ENCODE results near the gene FAM174C.
A peak's percentile ranks its signal among the peaks of the same experiment; 100 is the strongest.

Gene FAM174C

DNA sequence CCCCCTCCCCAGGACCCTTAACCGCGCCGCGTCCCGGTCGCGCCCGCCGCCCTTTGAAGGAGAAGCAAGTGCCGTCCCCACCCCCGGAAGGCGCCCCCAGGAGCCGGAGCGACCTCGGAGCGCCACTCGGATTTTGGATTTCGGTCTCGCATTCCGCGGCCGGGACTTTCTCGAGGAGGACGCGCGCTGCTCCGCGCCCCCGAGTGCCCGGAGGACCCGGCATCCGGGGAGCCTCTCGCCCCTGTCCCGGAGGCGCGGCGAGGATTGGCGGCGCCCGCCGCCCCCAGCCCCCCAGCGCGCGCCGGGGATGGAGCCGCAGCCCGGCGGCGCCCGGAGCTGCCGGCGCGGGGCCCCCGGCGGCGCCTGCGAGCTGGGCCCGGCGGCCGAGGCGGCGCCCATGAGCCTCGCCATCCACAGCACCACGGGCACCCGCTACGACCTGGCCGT lies 25.3 kb upstream of the FAM174C start (continued):
- TF ChIP-seq, protein P1, sequence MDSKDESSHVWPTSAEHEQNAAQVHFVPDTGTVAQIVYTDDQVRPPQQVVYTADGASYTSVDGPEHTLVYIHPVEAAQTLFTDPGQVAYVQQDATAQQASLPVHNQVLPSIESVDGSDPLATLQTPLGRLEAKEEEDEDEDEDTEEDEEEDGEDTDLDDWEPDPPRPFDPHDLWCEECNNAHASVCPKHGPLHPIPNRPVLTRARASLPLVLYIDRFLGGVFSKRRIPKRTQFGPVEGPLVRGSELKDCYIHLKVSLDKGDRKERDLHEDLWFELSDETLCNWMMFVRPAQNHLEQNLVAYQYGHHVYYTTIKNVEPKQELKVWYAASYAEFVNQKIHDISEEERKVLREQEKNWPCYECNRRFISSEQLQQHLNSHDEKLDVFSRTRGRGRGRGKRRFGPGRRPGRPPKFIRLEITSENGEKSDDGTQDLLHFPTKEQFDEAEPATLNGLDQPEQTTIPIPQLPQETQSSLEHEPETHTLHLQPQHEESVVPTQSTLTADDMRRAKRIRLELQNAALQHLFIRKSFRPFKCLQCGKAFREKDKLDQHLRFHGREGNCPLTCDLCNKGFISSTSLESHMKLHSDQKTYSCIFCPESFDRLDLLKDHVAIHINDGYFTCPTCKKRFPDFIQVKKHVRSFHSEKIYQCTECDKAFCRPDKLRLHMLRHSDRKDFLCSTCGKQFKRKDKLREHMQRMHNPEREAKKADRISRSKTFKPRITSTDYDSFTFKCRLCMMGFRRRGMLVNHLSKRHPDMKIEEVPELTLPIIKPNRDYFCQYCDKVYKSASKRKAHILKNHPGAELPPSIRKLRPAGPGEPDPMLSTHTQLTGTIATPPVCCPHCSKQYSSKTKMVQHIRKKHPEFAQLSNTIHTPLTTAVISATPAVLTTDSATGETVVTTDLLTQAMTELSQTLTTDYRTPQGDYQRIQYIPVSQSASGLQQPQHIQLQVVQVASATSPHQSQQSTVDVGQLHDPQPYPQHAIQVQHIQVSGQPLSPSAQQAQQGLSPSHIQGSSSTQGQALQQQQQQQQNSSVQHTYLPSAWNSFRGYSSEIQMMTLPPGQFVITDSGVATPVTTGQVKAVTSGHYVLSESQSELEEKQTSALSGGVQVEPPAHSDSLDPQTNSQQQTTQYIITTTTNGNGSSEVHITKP (tag by site-specific recombination; IDR thresholded peaks at IDR 0.05), result no peak
- TF ChIP-seq ZNF707 (tag by site-specific recombination; IDR thresholded peaks at IDR 0.05), result no peak
- TF ChIP-seq, protein P2, sequence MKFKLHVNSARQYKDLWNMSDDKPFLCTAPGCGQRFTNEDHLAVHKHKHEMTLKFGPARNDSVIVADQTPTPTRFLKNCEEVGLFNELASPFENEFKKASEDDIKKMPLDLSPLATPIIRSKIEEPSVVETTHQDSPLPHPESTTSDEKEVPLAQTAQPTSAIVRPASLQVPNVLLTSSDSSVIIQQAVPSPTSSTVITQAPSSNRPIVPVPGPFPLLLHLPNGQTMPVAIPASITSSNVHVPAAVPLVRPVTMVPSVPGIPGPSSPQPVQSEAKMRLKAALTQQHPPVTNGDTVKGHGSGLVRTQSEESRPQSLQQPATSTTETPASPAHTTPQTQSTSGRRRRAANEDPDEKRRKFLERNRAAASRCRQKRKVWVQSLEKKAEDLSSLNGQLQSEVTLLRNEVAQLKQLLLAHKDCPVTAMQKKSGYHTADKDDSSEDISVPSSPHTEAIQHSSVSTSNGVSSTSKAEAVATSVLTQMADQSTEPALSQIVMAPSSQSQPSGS (tag by site-specific recombination; IDR thresholded peaks at IDR 0.05; ENCODE audit: low read depth), result no peak
- no peak for TF ChIP-seq ZNF544 (tag by site-specific recombination; IDR thresholded peaks at IDR 0.05)
- TF ChIP-seq, protein P3, sequence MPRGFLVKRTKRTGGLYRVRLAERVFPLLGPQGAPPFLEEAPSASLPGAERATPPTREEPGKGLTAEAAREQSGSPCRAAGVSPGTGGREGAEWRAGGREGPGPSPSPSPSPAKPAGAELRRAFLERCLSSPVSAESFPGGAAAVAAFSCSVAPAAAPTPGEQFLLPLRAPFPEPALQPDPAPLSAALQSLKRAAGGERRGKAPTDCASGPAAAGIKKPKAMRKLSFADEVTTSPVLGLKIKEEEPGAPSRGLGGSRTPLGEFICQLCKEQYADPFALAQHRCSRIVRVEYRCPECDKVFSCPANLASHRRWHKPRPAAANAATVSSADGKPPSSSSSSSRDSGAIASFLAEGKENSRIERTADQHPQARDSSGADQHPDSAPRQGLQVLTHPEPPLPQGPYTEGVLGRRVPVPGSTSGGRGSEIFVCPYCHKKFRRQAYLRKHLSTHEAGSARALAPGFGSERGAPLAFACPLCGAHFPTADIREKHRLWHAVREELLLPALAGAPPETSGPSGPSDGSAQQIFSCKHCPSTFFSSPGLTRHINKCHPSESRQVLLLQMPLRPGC (tag by site-specific recombination; IDR thresholded peaks at IDR 0.05), result no peak
- TF ChIP-seq ZNF626 (tag by site-specific recombination; IDR thresholded peaks at IDR 0.05), result no peak
- TF ChIP-seq, protein P4, sequence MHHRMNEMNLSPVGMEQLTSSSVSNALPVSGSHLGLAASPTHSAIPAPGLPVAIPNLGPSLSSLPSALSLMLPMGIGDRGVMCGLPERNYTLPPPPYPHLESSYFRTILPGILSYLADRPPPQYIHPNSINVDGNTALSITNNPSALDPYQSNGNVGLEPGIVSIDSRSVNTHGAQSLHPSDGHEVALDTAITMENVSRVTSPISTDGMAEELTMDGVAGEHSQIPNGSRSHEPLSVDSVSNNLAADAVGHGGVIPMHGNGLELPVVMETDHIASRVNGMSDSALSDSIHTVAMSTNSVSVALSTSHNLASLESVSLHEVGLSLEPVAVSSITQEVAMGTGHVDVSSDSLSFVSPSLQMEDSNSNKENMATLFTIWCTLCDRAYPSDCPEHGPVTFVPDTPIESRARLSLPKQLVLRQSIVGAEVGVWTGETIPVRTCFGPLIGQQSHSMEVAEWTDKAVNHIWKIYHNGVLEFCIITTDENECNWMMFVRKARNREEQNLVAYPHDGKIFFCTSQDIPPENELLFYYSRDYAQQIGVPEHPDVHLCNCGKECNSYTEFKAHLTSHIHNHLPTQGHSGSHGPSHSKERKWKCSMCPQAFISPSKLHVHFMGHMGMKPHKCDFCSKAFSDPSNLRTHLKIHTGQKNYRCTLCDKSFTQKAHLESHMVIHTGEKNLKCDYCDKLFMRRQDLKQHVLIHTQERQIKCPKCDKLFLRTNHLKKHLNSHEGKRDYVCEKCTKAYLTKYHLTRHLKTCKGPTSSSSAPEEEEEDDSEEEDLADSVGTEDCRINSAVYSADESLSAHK (tag by site-specific recombination; IDR thresholded peaks at IDR 0.05), result no peak
- TF ChIP-seq, protein P5, sequence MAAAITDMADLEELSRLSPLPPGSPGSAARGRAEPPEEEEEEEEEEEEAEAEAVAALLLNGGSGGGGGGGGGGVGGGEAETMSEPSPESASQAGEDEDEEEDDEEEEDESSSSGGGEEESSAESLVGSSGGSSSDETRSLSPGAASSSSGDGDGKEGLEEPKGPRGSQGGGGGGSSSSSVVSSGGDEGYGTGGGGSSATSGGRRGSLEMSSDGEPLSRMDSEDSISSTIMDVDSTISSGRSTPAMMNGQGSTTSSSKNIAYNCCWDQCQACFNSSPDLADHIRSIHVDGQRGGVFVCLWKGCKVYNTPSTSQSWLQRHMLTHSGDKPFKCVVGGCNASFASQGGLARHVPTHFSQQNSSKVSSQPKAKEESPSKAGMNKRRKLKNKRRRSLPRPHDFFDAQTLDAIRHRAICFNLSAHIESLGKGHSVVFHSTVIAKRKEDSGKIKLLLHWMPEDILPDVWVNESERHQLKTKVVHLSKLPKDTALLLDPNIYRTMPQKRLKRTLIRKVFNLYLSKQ (tag by site-specific recombination; IDR thresholded peaks at IDR 0.05; ENCODE audit: borderline replicate concordance), result no peak
- TF ChIP-seq ZNF132 (tag by site-specific recombination; IDR thresholded peaks at IDR 0.05; ENCODE audit: borderline replicate concordance), result no peak
- TF ChIP-seq, protein P6, sequence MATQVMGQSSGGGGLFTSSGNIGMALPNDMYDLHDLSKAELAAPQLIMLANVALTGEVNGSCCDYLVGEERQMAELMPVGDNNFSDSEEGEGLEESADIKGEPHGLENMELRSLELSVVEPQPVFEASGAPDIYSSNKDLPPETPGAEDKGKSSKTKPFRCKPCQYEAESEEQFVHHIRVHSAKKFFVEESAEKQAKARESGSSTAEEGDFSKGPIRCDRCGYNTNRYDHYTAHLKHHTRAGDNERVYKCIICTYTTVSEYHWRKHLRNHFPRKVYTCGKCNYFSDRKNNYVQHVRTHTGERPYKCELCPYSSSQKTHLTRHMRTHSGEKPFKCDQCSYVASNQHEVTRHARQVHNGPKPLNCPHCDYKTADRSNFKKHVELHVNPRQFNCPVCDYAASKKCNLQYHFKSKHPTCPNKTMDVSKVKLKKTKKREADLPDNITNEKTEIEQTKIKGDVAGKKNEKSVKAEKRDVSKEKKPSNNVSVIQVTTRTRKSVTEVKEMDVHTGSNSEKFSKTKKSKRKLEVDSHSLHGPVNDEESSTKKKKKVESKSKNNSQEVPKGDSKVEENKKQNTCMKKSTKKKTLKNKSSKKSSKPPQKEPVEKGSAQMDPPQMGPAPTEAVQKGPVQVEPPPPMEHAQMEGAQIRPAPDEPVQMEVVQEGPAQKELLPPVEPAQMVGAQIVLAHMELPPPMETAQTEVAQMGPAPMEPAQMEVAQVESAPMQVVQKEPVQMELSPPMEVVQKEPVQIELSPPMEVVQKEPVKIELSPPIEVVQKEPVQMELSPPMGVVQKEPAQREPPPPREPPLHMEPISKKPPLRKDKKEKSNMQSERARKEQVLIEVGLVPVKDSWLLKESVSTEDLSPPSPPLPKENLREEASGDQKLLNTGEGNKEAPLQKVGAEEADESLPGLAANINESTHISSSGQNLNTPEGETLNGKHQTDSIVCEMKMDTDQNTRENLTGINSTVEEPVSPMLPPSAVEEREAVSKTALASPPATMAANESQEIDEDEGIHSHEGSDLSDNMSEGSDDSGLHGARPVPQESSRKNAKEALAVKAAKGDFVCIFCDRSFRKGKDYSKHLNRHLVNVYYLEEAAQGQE (tag by site-specific recombination; IDR thresholded peaks at IDR 0.05), result peak; percentile 2; the same call in 1 of the 2 replicates
- no peak for TF ChIP-seq ZNF48 (tag by site-specific recombination; IDR thresholded peaks at IDR 0.05)
- TF ChIP-seq ZNF473 (tag by site-specific recombination; IDR thresholded peaks at IDR 0.05), result no peak
- TF ChIP-seq KLF16 (tag by site-specific recombination; IDR thresholded peaks at IDR 0.05), result no peak
- TF ChIP-seq, protein P7, sequence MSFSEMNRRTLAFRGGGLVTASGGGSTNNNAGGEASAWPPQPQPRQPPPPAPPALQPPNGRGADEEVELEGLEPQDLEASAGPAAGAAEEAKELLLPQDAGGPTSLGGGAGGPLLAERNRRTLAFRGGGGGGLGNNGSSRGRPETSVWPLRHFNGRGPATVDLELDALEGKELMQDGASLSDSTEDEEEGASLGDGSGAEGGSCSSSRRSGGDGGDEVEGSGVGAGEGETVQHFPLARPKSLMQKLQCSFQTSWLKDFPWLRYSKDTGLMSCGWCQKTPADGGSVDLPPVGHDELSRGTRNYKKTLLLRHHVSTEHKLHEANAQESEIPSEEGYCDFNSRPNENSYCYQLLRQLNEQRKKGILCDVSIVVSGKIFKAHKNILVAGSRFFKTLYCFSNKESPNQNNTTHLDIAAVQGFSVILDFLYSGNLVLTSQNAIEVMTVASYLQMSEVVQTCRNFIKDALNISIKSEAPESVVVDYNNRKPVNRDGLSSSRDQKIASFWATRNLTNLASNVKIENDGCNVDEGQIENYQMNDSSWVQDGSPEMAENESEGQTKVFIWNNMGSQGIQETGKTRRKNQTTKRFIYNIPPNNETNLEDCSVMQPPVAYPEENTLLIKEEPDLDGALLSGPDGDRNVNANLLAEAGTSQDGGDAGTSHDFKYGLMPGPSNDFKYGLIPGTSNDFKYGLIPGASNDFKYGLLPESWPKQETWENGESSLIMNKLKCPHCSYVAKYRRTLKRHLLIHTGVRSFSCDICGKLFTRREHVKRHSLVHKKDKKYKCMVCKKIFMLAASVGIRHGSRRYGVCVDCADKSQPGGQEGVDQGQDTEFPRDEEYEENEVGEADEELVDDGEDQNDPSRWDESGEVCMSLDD (tag by site-specific recombination; IDR thresholded peaks at IDR 0.05), result no peak
- TF ChIP-seq BCL11A (tag by site-specific recombination; IDR thresholded peaks at IDR 0.05; ENCODE audit: low read depth), result no peak
- no peak for TF ChIP-seq GLI4 (tag by site-specific recombination; IDR thresholded peaks at IDR 0.05)
- TF ChIP-seq ZNF561 (tag by site-specific recombination; IDR thresholded peaks at IDR 0.05; ENCODE audit: borderline replicate concordance), result peak; percentile 17; the same call in 1 of the 2 replicates
- TF ChIP-seq ZXDB (tag by site-specific recombination; IDR thresholded peaks at IDR 0.05), result 0 out of 2 replicates have a peak, but pooled peaks have one; percentile 15
- TF ChIP-seq, protein P8, sequence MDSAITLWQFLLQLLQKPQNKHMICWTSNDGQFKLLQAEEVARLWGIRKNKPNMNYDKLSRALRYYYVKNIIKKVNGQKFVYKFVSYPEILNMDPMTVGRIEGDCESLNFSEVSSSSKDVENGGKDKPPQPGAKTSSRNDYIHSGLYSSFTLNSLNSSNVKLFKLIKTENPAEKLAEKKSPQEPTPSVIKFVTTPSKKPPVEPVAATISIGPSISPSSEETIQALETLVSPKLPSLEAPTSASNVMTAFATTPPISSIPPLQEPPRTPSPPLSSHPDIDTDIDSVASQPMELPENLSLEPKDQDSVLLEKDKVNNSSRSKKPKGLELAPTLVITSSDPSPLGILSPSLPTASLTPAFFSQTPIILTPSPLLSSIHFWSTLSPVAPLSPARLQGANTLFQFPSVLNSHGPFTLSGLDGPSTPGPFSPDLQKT (IDR thresholded peaks at IDR 0.05; ENCODE audit: borderline replicate concordance, low read depth, low read length), result no peak
